GM12878 (cell line): ENCODE data around the gene BATF. TPM values are rescaled to one million over a fixed set of nuclear protein-coding genes. Genes with fewer than 3 reads are reported as not detected.

ENCODE experiments used
- BCL3 ChIP-seq: IDR thresholded peaks from 2 replicates; pipeline ENCODE4 v1.6.1; 2011; ENCODE audit warnings: borderline replicate concordance, low read depth, mild to moderate bottlenecking, moderate library complexity, low read length; ENCODE audit not compliant: insufficient read depth, poor library complexity, severe bottlenecking
- BRCA1 ChIP-seq: IDR thresholded peaks from 2 replicates; pipeline ENCODE4 v1.6.1; 2011; ENCODE audit warnings: low read depth, low read length, improper control_type of control experiment
- CUX1 ChIP-seq: IDR thresholded peaks from 2 replicates; pipeline ENCODE4 v1.6.1; 2012; ENCODE audit warnings: improper control_type of control experiment, low read depth, low read length; ENCODE audit not compliant: insufficient replicate concordance
- HDGF ChIP-seq: fragments of 450-650 bp; IDR thresholded peaks from 2 replicates; pipeline ENCODE4 v1.6.1; 2016; ENCODE audit warnings: antibody characterized with exemption
- POLR2AphosphoS2 ChIP-seq: IDR thresholded peaks from 2 replicates; pipeline ENCODE4 v1.6.1; 2011; ENCODE audit warnings: low read depth, mild to moderate bottlenecking, low read length, improper control_type of control experiment, moderate library complexity
- RB1 ChIP-seq: fragments of 450-650 bp; formaldehyde crosslinking; IDR thresholded peaks from 2 replicates; pipeline ENCODE4 v1.6.1; 2017; ENCODE audit warnings: mild to moderate bottlenecking, borderline replicate concordance
- RCOR1 ChIP-seq: conservative IDR thresholded peaks from 2 replicates; pipeline ENCODE4 v1.6.1; 2012; ENCODE audit warnings: low read depth, low read length, improper control_type of control experiment
- STAT1 ChIP-seq: fragments of 450-650 bp; conservative IDR thresholded peaks from 2 replicates; pipeline ENCODE4 v1.6.1; 2014; ENCODE audit warnings: antibody characterized with exemption, mild to moderate bottlenecking
- ZBTB11 ChIP-seq: fragments of 450-650 bp; formaldehyde crosslinking; IDR thresholded peaks from 2 replicates; pipeline ENCODE4 v1.5.0; 2022; ENCODE audit warnings: mild to moderate bottlenecking, missing genetic modification characterization
- polyA plus RNA-seq, 11 experiments: library from polyadenylated mRNA; depleted of rRNA in 4 of 11; unstranded in 6 of 11; stranded (reverse) in 5 of 11; fragments of >200 nt; fragmentation: Nextera tagmentation in 4 of 11; fragmentation: Illumina TruSeq in 1 of 11; extraction: Ambion mirVana in 4 of 11; extraction: Trizol in 1 of 11; gene quantifications; 1 replicate in 1 of 11; 2 replicates in 10 of 11; pipeline versions ENCODE4 v1.2.1 to v1.2.3, GENCODE V29; 2011 to 2016; ENCODE audit warnings: inconsistent platforms in 2 of 11, missing spikeins in 2 of 11, low read depth in 1 of 11
- total RNA-seq, 4 experiments: library from RNA; depleted of rRNA in 3 of 4; stranded (reverse); fragments of >200 nt in 3 of 4; fragmentation: Illumina TruSeq in 1 of 4; extraction: Trizol in 1 of 4; gene quantifications; 2 replicates each; pipeline versions ENCODE4 v1.2.1 to v1.2.3, GENCODE V29; 2013 to 2021

BATF gene
- total and polyA plus RNA-seq, 10 of the 15 experiments (the other 5 are each of a cell fraction or from before 2014, with no cell fraction given): 10.0 to 154 (median 103) TPM

- TF ChIP-seq CUX1: no peak
- no peak for TF ChIP-seq HDGF
- TF ChIP-seq POLR2AphosphoS2: no peak
- no peak for TF ChIP-seq BRCA1
- TF ChIP-seq STAT1: no peak
- no peak for TF ChIP-seq BCL3
- no peak for TF ChIP-seq ZBTB11 (CRISPR knock-in tag)
- TF ChIP-seq RB1: no peak
- no peak for TF ChIP-seq RCOR1
Measured at GRCh38 chr14:75559045-75559444, 36.8 kb downstream of the BATF start (continued).
